ENCODE results near the gene FFAR1.

The FFAR1 gene

GRCh38 chr19:35363001-35363590 is 15.4 kb downstream of the FFAR1 start:
- no peak for TF ChIP-seq REST (IDR thresholded peaks at IDR 0.05; ENCODE audit: insufficient read depth in 1 of 2, low read depth in 2 of 2, low read length in 2 of 2)
- TF ChIP-seq SIN3A (IDR thresholded peaks at IDR 0.05; ENCODE audit: borderline replicate concordance, insufficient read depth, low read length): no peak
- no peak for TF ChIP-seq POLR2AphosphoS5 (IDR thresholded peaks at IDR 0.05; ENCODE audit: low read depth, low read length)
- no peak for TF ChIP-seq FOXP2 (optimal IDR thresholded peaks at IDR 0.05; ENCODE audit: borderline replicate concordance, extremely low read depth, extremely low read length, insufficient read depth)
- TF ChIP-seq TAF1 (IDR thresholded peaks at IDR 0.05; ENCODE audit: borderline replicate concordance, insufficient read depth, low read length): no peak

- no peak for TF ChIP-seq SIN3A (IDR thresholded peaks at IDR 0.05; ENCODE audit: borderline replicate concordance, insufficient read depth, low read length)
- TF ChIP-seq POLR2AphosphoS5 (IDR thresholded peaks at IDR 0.05; ENCODE audit: low read depth, low read length): no peak
- TF ChIP-seq TAF1 (IDR thresholded peaks at IDR 0.05; ENCODE audit: borderline replicate concordance, insufficient read depth, low read length): no peak
Measured at GRCh38 chr19:35363711-35364425, 16.2 kb downstream of the FFAR1 start.

- no peak for TF ChIP-seq FOXP2 (optimal IDR thresholded peaks at IDR 0.05; ENCODE audit: borderline replicate concordance, extremely low read depth, extremely low read length, insufficient read depth)
- no peak for TF ChIP-seq TAF1 (IDR thresholded peaks at IDR 0.05; ENCODE audit: borderline replicate concordance, insufficient read depth, low read length)
- TF ChIP-seq POLR2AphosphoS5 (IDR thresholded peaks at IDR 0.05; ENCODE audit: low read depth, low read length): no peak
- no peak for TF ChIP-seq REST (IDR thresholded peaks at IDR 0.05; ENCODE audit: insufficient read depth in 1 of 2, low read depth in 2 of 2, low read length in 2 of 2)
- TF ChIP-seq SIN3A (IDR thresholded peaks at IDR 0.05; ENCODE audit: borderline replicate concordance, insufficient read depth, low read length): no peak
Measured at GRCh38 chr19:35365303-35365702, 17.6 kb downstream of the FFAR1 start.

- TF ChIP-seq TAF1 (IDR thresholded peaks at IDR 0.05; ENCODE audit: borderline replicate concordance, insufficient read depth, low read length) (no peak), REST (IDR thresholded peaks at IDR 0.05; ENCODE audit: insufficient read depth in 1 of 2, low read depth in 2 of 2, low read length in 2 of 2) (no peak), POLR2AphosphoS5 (IDR thresholded peaks at IDR 0.05; ENCODE audit: low read depth, low read length) (no peak), SIN3A (IDR thresholded peaks at IDR 0.05; ENCODE audit: borderline replicate concordance, insufficient read depth, low read length) (no peak), FOXP2 (optimal IDR thresholded peaks at IDR 0.05; ENCODE audit: borderline replicate concordance, extremely low read depth, extremely low read length, insufficient read depth) (no peak)
Measured at GRCh38 chr19:35368378-35368777, 20.7 kb downstream of the FFAR1 start.

DNA sequence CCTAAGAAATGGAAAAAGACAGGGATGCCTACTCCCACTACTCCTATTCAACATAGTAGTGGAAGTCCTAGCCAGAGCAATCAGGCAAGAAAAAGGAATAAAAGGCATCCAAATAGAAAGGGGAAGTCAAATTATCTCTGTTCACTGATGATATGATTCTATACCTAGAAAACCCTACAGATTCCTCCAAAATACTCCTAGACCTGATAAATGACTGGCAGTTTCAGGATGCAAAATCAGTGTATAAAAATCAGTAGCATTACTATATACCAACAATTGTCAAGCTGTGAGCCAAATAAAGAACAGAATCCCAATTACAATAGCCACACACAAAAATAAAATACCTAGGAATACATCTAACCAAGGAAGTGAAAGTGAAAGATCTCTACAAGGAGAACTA is 21.8 kb downstream of the FFAR1 start:
- TF ChIP-seq REST (IDR thresholded peaks at IDR 0.05; ENCODE audit: insufficient read depth in 1 of 2, low read depth in 2 of 2, low read length in 2 of 2): no peak
- TF ChIP-seq TAF1 (IDR thresholded peaks at IDR 0.05; ENCODE audit: borderline replicate concordance, insufficient read depth, low read length): no peak
- TF ChIP-seq SIN3A (IDR thresholded peaks at IDR 0.05; ENCODE audit: borderline replicate concordance, insufficient read depth, low read length): no peak
- TF ChIP-seq POLR2AphosphoS5 (IDR thresholded peaks at IDR 0.05; ENCODE audit: low read depth, low read length): no peak
- no peak for TF ChIP-seq FOXP2 (optimal IDR thresholded peaks at IDR 0.05; ENCODE audit: borderline replicate concordance, extremely low read depth, extremely low read length, insufficient read depth)
